ENCODE data around the gene THSD7A. TPM values are rescaled to one million over a fixed set of nuclear protein-coding genes. Genes with fewer than 3 reads are reported as not detected.

THSD7A gene
- total RNA-seq, 1 experiment from 2014 or later = not detected

DNA sequence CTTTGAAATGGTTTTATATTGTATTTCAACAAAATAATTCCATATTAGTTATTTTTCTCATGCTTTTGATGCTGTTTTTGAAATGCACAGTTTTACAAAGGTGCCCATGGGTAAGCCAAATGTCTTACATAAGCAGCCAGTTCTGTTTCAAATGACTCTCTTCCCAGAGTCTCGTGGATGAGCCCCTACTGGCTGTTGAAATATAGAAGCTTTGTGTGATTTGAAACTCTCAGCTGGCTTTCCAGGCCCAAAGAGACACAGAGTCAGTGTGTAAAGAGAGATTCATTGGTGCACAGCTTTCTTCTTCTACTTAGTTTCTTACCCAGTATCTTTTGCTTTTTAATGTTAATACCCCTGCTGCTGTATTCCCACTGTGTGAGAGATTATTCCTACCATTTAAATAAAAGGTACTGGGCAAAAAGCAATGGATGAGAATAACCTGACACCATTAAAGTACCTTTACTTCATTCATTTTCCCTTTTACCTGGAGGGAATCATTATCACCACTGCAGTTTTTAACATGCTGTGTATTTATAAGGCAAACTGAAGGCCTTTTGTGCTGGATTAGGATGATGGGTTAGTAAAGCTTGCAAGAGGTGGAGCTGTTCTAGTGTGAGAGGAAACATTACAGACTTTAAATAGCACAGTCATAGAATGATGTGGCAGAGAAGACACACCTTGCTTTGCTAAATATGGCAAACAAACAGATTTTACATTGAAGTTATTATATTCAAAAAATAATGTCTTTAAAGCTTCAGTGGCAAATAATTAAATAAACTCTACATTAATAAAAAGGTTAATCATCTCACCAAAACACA is 415.1 kb downstream of the THSD7A start:
- no peak overlapping the region for H3K4me3 Mint-ChIP-seq (ENCODE audit: unreplicated experiment)
- POLR2A ChIA-PET = no interaction called here
- BruUV-seq (replicated peaks) = no TSS peak
- H3K27ac Mint-ChIP-seq (ENCODE audit: low read depth, unreplicated experiment) = no peak overlapping the region
- TF ChIP-seq, protein P1, sequence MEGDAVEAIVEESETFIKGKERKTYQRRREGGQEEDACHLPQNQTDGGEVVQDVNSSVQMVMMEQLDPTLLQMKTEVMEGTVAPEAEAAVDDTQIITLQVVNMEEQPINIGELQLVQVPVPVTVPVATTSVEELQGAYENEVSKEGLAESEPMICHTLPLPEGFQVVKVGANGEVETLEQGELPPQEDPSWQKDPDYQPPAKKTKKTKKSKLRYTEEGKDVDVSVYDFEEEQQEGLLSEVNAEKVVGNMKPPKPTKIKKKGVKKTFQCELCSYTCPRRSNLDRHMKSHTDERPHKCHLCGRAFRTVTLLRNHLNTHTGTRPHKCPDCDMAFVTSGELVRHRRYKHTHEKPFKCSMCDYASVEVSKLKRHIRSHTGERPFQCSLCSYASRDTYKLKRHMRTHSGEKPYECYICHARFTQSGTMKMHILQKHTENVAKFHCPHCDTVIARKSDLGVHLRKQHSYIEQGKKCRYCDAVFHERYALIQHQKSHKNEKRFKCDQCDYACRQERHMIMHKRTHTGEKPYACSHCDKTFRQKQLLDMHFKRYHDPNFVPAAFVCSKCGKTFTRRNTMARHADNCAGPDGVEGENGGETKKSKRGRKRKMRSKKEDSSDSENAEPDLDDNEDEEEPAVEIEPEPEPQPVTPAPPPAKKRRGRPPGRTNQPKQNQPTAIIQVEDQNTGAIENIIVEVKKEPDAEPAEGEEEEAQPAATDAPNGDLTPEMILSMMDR (IDR thresholded peaks at IDR 0.05; ENCODE audit: unreplicated experiment) = no peak
- H3K27me3 Mint-ChIP-seq (ENCODE audit: insufficient read depth, unreplicated experiment) = no peaks in the 10 kb centered on the region
- no peak for DNase-seq (ENCODE audit: unreplicated experiment)
- intact Hi-C loops (cut with micrococcal nuclease) = no loop called here
- H3K36me3 Mint-ChIP-seq (ENCODE audit: insufficient read depth, unreplicated experiment) = no peaks in the 10 kb centered on the region
- H3K4me1 Mint-ChIP-seq (ENCODE audit: insufficient read depth, unreplicated experiment) = no peaks in the 10 kb centered on the region
- CTCF ChIA-PET = interaction anchor here (1.1 kb wide), 2 partner anchors 10 to 25 kb away, joined by 3 to 4 read pairs; no protein-coding TSS in a partner anchor
- H3K9me3 Mint-ChIP-seq (ENCODE audit: unreplicated experiment) = no peaks in the 10 kb centered on the region

DNA sequence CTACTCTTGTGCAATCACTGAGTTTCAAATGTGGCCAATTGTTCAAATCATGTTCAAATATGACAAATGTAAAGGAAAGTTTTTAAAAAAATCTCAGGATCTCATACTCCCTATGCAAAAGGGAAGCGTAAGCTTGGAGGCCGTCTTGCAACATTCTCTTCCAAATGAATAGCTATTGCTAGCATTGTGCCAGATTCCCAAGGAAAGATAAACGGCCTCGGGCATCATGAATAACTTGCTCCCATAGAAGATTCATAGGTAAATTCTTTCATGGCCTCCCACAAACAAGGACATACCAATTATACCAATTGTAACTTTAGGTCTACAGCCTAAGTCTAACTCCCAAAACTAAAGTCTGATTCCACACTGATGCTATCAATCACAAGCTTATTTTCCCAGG is 416.9 kb downstream of the THSD7A start:
- POLR2A ChIA-PET = no interaction called here

DNA sequence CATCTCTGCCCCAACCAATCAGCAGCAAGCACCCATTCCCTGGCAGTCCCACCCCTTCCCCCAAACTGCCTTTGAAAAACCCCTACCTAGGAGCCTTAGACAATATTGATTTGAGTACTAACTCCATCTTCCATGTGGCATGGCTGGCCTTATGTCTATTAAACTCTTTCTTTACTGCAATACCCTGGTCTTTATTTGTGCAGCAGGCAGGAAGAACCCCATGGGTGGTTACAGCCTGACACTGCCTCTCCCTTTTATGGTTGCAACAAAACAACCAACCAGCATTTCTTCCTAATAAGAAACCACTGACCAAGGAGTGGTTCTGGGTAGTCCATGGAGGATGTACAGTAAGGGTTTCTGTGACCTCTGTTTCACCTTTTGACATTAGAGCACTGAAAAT is 418.1 kb downstream of the THSD7A start:
- Mint-ChIP-seq H3K4me3 (ENCODE audit: unreplicated experiment) (no peak overlapping the region), H3K9me3 (ENCODE audit: unreplicated experiment) (no peaks in the 10 kb centered on the region), H3K27me3 (ENCODE audit: insufficient read depth, unreplicated experiment) (no peaks in the 10 kb centered on the region), H3K4me1 (ENCODE audit: insufficient read depth, unreplicated experiment) (no peaks in the 10 kb centered on the region), H3K36me3 (ENCODE audit: insufficient read depth, unreplicated experiment) (no peaks in the 10 kb centered on the region), H3K27ac (ENCODE audit: low read depth, unreplicated experiment) (no peak overlapping the region)
- POLR2A ChIA-PET = no interaction called here
- BruUV-seq (replicated peaks) = no TSS peak
- CTCF ChIA-PET = interaction anchor here (1.0 kb wide), 1 partner anchor 420 kb away, joined by 3 read pairs; no protein-coding TSS in a partner anchor
- intact Hi-C loops (cut with micrococcal nuclease) = no loop called here
- DNase-seq (ENCODE audit: unreplicated experiment) = no peak
- TF ChIP-seq, protein P1 (IDR thresholded peaks at IDR 0.05; ENCODE audit: unreplicated experiment) = no peak

More for the DNA sequence above, 416.9 kb downstream of the THSD7A start:
- no peaks in the 10 kb centered on the region for H3K27me3 Mint-ChIP-seq (ENCODE audit: insufficient read depth, unreplicated experiment)
- intact Hi-C loops (cut with micrococcal nuclease) = no loop called here
- no TSS peak for BruUV-seq (replicated peaks)
- no peaks in the 10 kb centered on the region for H3K36me3 Mint-ChIP-seq (ENCODE audit: insufficient read depth, unreplicated experiment)
- H3K4me3 Mint-ChIP-seq (ENCODE audit: unreplicated experiment) = no peak overlapping the region
- no peaks in the 10 kb centered on the region for H3K9me3 Mint-ChIP-seq (ENCODE audit: unreplicated experiment)
- CTCF ChIA-PET = interaction anchor here (0.6 to 1.0 kb wide), 3 partner anchors 9 to 165 kb away, joined by 3 read pairs; no protein-coding TSS in a partner anchor
- TF ChIP-seq, protein P1 (IDR thresholded peaks at IDR 0.05; ENCODE audit: unreplicated experiment) = no peak
- DNase-seq (ENCODE audit: unreplicated experiment) = peak; percentile 44
- H3K27ac Mint-ChIP-seq (ENCODE audit: low read depth, unreplicated experiment) = no peak overlapping the region
- no peaks in the 10 kb centered on the region for H3K4me1 Mint-ChIP-seq (ENCODE audit: insufficient read depth, unreplicated experiment)

DNA sequence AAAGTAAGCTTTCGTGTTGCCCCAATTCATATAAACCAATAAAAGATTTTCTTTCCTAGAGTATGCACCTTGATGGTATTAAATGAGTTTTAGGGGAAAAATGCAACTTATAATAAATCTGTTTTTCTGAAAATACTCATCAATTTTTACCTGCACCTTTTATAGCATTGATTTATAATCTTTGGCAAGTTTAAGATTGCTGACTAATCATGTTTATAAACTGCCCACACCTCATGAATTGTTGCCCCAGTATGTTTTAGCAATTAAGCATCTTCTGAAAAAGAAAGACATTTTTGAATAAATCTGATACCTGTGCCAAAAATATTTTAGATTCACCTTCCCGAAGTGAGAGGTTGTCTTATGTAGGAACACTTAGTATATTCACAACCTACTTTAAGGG is 420.0 kb downstream of the THSD7A start:
- Mint-ChIP-seq H3K9me3 (ENCODE audit: unreplicated experiment) (no peaks in the 10 kb centered on the region), H3K4me3 (ENCODE audit: unreplicated experiment) (no peak overlapping the region), H3K36me3 (ENCODE audit: insufficient read depth, unreplicated experiment) (no peaks in the 10 kb centered on the region), H3K27ac (ENCODE audit: low read depth, unreplicated experiment) (no peak overlapping the region), H3K4me1 (ENCODE audit: insufficient read depth, unreplicated experiment) (no peaks in the 10 kb centered on the region), H3K27me3 (ENCODE audit: insufficient read depth, unreplicated experiment) (no peaks in the 10 kb centered on the region)
- ChIA-PET POLR2A (no interaction called here), CTCF (no interaction called here)
- intact Hi-C loops (cut with micrococcal nuclease) = no loop called here
- TF ChIP-seq, protein P1 (IDR thresholded peaks at IDR 0.05; ENCODE audit: unreplicated experiment) = no peak
- BruUV-seq (replicated peaks) = no TSS peak
- DNase-seq (ENCODE audit: unreplicated experiment) = no peak

All from MCF 10A (cell line).